ENCODE data around the gene CRIP1. TPM values are rescaled to one million over a fixed set of nuclear protein-coding genes. Genes with fewer than 3 reads are reported as not detected.

The CRIP1 gene
- total RNA-seq, 1 experiment from 2014 or later: 6.9 TPM

GRCh38 chr14:105458571-105458970 is 28.1 kb upstream of the CRIP1 start:
- Histone ChIP-seq H2BK15ac (ENCODE audit: low read depth, low read length) (no peak overlapping the region), H4K8ac (replicated peaks; ENCODE audit: insufficient read length, low read depth, low read length) (no peak overlapping the region), H3K79me1 (ENCODE audit: insufficient read depth, low read depth, low read length, poor library complexity, severe bottlenecking) (no peaks in the 10 kb centered on the region), H2BK12ac (ENCODE audit: insufficient read length, low read depth, low read length) (no peak overlapping the region), H3K27me3 (ENCODE audit: insufficient read depth, low read length) (no peaks in the 10 kb centered on the region), H3T11ph (ENCODE audit: low read length) (no peak overlapping the region), H3K4ac (ENCODE audit: low read depth, low read length) (no peak overlapping the region), H3K79me2 (ENCODE audit: insufficient read depth, low read length) (no peaks in the 10 kb centered on the region), H3K23ac (ENCODE audit: insufficient read length, low read depth, low read length) (no peak overlapping the region), H2AK5ac (ENCODE audit: insufficient read length, low read length) (no peak overlapping the region), H4K20me1 (ENCODE audit: control insufficient read depth, insufficient read depth, insufficient read length) (no peaks in the 10 kb centered on the region), H3K23me2 (ENCODE audit: insufficient read length, low read depth, low read length, poor library complexity, severe bottlenecking) (no peaks in the 10 kb centered on the region), H2AFZ (ENCODE audit: low read length) (no peak overlapping the region), H3K27ac (ENCODE audit: insufficient read length, low read depth, low read length) (no peak overlapping the region), H4K91ac (ENCODE audit: insufficient read length, low read depth, low read length) (no peak overlapping the region), H4K5ac (ENCODE audit: insufficient read length, low read depth, low read length) (no peak overlapping the region), H3K18ac (ENCODE audit: insufficient read length, low read depth, low read length) (no peak overlapping the region), H2BK5ac (ENCODE audit: insufficient read length, low read length) (no peak overlapping the region), H2BK20ac (ENCODE audit: low read depth, low read length, poor library complexity, severe bottlenecking) (no peak overlapping the region), H3K9me3 (ENCODE audit: control insufficient read depth, low read depth, low read length) (no peaks in the 10 kb centered on the region), H3K9ac (ENCODE audit: extremely low read depth, insufficient read length, low read length) (no peak overlapping the region), H2BK120ac (ENCODE audit: low read depth, low read length, poor library complexity, severe bottlenecking) (no peak overlapping the region), H3K56ac (ENCODE audit: insufficient read length, low read depth, low read length) (no peak overlapping the region), H3K4me2 (ENCODE audit: insufficient read depth, insufficient read length, low read length) (no peak overlapping the region), H3K4me1 (ENCODE audit: insufficient read depth, low read length) (no peaks in the 10 kb centered on the region), H3K14ac (ENCODE audit: insufficient read depth, low read length) (no peak overlapping the region)
- Mint-ChIP-seq H3K27me3 (ENCODE audit: low read depth) (no peaks in the 10 kb centered on the region), H3K4me3 (no peak overlapping the region), H3K9me3 (no peaks in the 10 kb centered on the region; a peak in 1 of 5 replicates), H3K4me1 (0 out of 4 replicates have a peak, but pooled peaks cover 0 to 4% of the 10 kb centered on the region in 2 experiments), H3K27ac (no peak overlapping the region), H3K36me3 (ENCODE audit: insufficient read depth in 1 of 3, low read depth in 3 of 3) (peaks cover 23 to 51% (median 49%) of the 10 kb centered on the region in 3 experiments; a peak in 6 of 7 replicates)
- WGBS (ENCODE audit: extremely low coverage, insufficient read length, low lambda C conversion rate): no CpG with 5 or more reads among the region's 14 CpGs
- no peak for TF ChIP-seq CTCF (conservative IDR thresholded peaks at IDR 0.05)
- DNase-seq: no peak
